Measurements from ENCODE around the gene CCT6B.

CCT6B gene

DNA sequence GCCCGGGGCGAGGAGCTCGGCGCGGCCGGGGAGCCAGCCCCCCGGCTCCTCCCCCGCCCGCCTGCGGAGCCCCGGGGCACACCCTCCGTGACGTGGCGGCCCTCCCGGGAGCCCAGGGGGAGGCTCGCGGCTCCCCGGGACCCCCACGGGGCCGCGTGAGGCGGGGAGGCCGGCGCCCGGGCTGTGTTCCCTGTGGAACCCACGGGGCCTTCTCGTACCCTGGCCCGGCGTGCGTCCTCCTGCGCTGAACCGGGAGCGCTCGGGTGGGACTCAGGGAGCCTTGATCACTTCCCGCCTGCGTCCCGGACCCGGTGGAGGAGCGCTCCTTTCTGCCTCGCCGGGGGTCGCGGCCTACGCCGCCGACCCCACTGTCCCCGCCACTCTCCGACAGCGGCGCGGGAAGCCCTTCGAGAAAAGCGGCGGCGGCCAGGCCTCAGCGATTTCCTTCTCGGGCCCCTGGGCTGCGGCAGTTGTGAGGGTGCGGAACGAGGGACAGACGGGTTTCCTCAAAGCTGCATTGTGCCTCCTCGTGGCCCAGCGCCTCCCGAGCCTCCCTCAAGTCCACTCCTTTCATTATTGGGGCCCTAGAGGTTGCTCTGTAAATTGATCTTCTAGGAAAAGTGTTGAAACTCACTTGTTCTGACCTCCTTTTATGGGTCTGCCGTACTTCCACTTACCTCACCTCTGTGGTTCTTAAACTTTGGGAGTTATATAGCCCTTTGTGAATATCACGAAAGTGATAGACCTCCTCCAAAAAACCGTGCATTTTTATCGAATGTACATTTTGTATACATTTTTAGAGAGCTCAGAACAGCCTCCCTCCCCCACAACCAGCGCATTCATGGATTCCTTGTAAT is 19.6 kb upstream of the CCT6B start:
- in situ Hi-C loops (cut with HindIII; ENCODE audit: low sequenced_read_pairs) = no loop called here

DNA sequence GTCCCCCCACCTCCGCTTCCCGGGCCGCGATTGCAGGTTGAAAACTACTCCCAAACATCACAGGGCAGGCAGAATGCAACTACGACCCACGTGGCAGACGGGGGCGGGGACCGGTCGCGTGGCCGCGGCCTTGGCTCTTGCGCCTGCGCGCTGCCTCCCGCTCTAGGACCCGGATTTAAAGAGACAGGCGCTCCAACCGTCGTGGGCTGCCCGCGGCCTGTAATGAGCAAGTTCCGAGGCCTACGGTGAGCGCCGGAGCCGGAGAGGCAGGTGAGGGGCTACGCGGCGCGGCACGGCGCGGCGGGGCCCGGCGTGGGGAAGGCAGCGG is 19.1 kb upstream of the CCT6B start, which contains the start of gene LIG3:
Gene LIG3 (plus strand): TSS at position 160 of the 328 bp plus-strand sequence. CDS start 2,494 bp downstream, outside the sequence.
- in situ Hi-C loops (cut with HindIII; ENCODE audit: low sequenced_read_pairs) = no loop called here

DNA sequence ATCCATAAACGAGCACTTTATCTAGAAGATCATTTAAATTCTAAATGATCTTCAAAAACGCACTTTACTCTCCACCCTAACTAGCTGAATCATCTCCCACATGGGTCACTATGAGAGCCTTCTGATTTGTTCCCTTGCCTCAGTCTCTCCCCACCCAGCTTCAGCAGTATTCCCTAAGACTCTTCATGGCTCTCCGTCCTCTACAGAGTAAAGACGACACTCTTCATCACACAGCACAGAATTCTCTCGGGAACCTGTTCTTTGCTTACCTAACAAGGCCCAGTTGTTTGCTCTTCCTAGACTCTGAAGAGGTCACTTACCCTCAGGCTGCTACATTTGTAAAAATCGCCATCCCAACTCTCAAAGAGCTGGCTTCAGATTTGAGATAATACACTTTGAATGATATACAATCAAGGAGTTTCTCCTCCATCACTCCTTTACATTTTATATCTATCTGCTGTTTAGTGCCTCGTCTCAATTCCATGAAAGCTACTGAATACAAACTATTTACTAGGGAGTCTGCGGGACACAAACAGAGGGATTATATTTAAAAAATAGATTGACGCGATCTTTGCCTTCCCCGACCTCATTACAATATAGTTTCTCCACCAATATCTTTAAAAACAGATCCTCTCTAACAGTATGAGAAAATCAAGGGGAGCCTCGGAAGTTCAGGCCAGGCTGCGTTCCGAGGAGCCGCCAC is 18.5 kb upstream of the CCT6B start:
- in situ Hi-C loops (cut with HindIII; ENCODE audit: low sequenced_read_pairs) = no loop called here

DNA sequence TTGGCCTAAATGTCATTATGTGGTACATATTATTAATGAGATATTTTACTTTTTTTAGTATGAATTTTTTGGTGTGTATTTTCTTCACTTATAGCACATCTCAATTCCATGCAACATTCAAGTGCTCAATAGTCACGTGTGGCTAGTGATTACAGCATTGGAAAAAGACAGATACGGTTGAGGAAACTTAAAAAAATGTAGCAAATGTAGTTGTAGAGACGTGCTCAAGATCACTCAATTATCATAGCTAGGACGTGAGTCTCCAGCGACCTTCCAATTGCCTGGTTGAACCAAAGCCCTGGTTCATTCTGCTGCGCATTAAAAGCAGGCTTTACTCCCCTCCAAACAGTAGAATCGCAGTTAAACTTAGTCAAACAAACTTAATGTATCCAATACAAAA is 17.9 kb upstream of the CCT6B start:
- in situ Hi-C loops (cut with HindIII; ENCODE audit: low sequenced_read_pairs) = no loop called here

DNA sequence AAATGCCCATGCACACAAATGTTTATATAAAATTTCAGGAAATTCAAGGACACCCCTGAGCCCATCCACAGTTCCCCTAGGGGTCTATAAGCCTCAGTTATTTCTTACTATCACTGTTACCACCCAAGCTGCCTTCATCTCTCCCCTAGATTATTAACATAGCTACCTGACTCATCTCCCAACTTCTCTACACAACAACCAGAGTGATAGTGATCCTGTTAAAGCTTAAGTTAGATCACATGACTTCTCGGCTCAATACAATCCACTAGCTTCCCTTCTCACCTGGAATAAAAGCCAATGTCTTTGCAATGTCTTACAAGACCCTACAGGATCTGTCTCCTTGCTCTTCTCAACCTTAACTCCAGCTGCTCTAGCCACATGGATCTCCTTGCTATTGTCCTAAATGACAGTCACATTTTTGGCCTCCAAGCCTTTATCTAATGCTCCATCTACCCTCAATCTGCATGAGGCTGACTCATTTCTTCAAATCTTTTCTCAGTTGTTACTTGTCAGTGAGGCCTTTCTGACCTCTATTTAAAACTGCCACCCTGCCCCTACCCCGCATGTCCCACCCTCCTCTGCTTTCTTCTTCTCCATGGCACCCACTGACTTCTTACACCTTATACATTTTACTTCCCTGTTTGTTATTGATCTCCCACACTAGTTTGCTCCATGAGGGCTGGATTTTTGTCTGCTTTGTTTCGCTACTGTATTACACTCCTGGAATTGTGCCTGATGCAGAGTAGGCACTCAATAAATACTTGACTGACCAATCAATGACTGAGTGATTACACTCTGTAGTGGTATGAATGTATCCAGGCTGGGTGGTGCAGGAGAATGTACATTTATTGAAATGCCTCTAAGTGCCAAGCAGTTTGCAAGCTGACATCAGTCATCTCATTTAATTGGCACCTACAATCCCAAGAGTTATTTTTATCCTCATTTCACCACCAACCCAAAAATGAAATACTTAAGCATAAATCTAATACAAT is 13.8 kb upstream of the CCT6B start:
- in situ Hi-C loops (cut with HindIII; ENCODE audit: low sequenced_read_pairs) = no loop called here

GRCh38 chr17:34974179-34974578 is 12.9 kb upstream of the CCT6B start:
- in situ Hi-C loops (cut with HindIII; ENCODE audit: low sequenced_read_pairs) = no loop called here

DNA sequence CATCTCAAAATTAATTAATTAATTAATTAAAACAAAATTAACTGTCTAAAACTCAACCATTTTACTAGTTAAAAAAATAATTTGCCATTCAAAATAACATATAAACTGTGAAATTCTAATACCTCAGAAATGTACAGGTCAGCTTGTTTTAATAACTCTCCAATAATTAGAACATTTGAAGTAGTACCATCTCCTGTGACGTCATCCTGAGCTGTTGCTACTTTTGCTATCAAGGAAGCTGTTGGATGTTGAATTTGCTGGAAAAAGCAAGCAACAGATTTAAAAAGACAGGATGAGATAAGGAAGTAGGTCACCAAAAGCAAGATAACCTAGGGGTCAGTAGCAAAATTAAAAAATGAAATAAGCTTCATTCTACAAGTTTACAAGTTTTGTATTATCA is 2.8 kb downstream of the CCT6B start:
- in situ Hi-C loops (cut with HindIII; ENCODE audit: low sequenced_read_pairs) = loop anchor here (10.0 kb wide), 1 partner anchor 124 kb away; no protein-coding TSS in a partner anchor

GRCh38 chr17:34950780-34951179 is 10.5 kb downstream of the CCT6B start:
- in situ Hi-C loops (cut with HindIII; ENCODE audit: low sequenced_read_pairs) = loop anchor here (10.0 kb wide), 1 partner anchor 116 kb away; no protein-coding TSS in a partner anchor

DNA sequence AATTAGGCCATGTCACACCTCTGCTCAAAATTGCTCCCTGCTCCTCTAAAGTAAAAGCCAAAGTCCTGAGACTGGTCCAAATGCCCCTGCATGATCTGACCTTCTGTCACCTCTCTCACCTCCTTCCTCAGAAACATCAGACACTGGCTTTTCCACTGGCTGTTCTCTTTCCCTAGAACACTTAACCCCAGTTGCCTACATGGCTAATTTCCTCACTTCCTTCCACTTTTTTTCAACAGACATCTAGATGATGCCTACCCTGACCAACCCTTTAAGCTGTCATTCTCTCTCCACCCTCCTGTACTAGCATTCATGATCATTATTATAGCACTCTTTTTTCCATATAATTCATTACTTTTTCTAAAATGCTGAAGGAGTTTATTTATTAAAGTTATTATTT is 31.0 kb downstream of the CCT6B start:
- in situ Hi-C loops (cut with HindIII; ENCODE audit: low sequenced_read_pairs) = no loop called here

DNA sequence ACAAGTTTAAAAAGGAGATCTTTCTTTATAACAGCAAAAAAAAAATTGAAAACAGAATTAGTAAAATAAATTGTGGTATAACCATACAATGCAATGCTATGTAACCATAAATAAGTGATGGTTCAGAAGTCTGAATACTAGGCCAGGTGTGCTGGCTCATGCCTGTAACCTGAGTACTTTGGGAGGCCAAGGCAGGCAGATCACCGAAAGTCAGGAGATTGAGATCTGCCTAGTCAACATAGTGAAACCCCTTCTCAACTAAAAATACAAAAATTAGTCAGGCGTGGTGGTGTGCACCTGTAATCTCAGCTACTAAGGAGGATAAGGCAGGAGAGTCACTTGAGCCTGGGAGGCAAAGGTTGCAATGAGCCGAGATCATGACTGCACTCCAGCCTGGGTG is 34.6 kb downstream of the CCT6B start:
- in situ Hi-C loops (cut with HindIII; ENCODE audit: low sequenced_read_pairs) = no loop called here

DNA sequence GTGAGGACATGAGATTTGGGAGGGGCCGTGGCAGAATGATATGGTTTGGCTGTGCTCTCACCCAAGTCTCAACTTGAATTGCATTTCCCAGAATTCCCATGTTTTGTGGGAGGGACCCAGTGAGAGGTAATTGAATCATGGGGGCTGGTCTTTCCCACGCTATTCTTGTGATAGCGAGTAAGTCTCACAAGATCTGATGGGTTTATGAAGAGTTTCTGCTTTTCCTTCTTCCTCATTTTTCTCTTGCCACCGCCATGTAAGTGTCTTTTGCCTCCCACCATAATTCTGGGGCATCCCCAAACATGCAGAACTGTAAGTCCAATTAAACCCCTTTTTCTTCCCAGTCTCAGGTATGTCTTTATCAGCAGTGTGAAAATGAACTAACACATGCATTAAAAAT is 40.6 kb downstream of the CCT6B start:
- in situ Hi-C loops (cut with HindIII; ENCODE audit: low sequenced_read_pairs) = no loop called here

GRCh38 chr17:34917381-34917780 is 43.9 kb downstream of the CCT6B start:
- in situ Hi-C loops (cut with HindIII; ENCODE audit: low sequenced_read_pairs) = no loop called here

DNA sequence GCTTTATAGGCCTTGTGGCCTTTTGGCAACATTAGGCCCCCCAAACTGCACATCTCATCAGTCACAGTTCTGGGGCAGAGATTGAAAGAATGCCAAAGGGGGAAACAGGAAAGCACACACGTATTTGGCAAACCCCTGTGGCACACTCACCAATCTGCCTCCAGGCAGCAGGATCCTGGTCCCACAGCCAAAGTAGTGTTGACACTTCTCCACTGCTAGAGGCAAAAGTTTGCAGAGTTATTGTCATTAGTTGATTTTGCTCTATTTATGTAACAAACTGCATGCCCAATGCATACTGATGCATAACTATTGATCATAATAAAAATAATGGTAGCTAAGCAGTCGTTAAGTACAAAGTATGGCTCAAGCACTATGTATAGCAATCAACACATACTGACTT is 45.1 kb downstream of the CCT6B start:
- in situ Hi-C loops (cut with HindIII; ENCODE audit: low sequenced_read_pairs) = no loop called here

- in situ Hi-C loops (cut with HindIII; ENCODE audit: low sequenced_read_pairs) = no loop called here
Observed at GRCh38 chr17:34913001-34913400, 48.3 kb downstream of the CCT6B start.

DNA sequence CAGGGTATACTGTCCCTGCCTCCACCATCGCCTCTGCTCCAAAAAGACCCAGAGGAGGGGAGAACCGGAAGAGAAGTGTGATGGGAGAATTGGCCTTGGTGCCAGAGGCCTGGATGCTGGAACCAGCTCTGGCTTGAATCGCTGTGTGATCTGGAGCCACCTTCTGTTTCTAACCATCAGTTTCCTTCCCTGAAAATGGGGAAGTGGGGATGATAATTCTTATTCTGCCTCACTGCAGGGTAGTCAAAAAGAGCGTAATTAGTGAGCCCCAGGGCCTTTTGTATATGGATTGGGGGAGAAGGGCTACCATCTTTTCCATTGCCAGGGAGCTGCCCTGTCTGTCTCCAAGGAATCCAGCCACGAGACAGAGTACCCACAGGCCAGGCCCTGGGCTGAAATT is 52.2 kb downstream of the CCT6B start:
- in situ Hi-C loops (cut with HindIII; ENCODE audit: low sequenced_read_pairs) = no loop called here

GRCh38 chr17:34902831-34903547 is 58.3 kb downstream of the CCT6B start:
- in situ Hi-C loops (cut with HindIII; ENCODE audit: low sequenced_read_pairs) = no loop called here

DNA sequence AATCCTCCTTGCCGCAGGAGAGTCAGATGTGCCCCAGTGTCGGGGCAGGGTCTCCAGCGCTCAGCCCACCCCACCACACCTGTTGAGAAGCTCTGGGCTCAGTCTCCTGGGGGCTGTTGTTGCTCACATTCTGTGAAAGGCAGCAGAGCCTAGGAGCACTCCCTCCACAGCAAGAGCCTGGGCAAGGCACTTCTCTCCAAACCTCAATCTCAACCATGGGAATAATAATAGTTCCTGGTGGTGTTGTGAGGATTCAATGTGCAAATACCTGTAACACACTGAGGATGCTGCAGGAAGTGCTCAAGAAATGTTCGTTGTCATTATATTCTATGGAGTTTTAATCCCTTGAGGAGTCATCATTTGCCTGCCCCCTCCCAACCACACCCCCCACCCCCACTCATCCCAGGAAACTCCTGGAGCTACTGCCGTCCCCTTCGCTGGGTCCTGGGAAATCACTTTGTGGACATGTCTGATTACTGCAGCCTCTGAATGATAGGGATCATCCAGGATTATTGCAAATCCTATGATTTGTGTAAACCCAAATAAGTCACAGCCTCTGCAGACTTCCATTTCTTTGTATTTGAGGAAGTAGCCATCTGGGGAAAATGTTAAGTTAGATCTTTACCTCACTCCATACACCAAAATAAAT is 61.5 kb downstream of the CCT6B start:
- in situ Hi-C loops (cut with HindIII; ENCODE audit: low sequenced_read_pairs) = no loop called here

DNA sequence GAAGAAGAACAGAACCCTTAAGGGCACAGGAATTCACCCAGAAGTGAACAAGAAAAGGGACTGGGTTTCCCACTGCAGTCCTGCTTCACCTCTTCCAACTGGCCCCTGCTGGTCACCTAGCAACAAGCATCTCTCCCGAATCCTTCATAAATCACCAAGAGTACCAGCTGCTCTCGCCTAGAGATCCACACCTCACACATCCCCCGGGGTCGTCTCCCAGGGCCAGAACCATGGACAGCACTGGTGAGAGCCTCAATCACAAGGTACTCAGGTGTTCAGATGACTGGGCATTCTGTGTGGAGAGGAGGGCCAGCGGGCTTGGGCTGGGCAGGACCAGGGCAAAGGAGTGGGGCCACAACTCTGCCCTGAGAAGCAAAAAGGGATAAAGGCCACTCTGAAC is 65.9 kb downstream of the CCT6B start:
- in situ Hi-C loops (cut with HindIII; ENCODE audit: low sequenced_read_pairs) = no loop called here

GRCh38 chr17:34894964-34895363 is 66.3 kb downstream of the CCT6B start:
- in situ Hi-C loops (cut with HindIII; ENCODE audit: low sequenced_read_pairs) = no loop called here
